H1 (cell line): ENCODE measurements around the gene ABLIM1. TPM values are rescaled to one million over a fixed set of nuclear protein-coding genes. Genes with fewer than 3 reads are reported as not detected.

ENCODE experiments used
- CREB1 ChIP-seq: IDR thresholded peaks from 2 replicates; pipeline ENCODE4 v1.6.1; 2012; ENCODE audit warnings: inconsistent platforms
- EGR1 ChIP-seq: IDR thresholded peaks from 2 replicates; pipeline ENCODE4 v1.6.1; 2011; ENCODE audit warnings: low read depth, low read length, borderline replicate concordance
- EZH2 ChIP-seq: fragments of 200-600 bp; sonication (generic); IDR thresholded peaks from 2 replicates; pipeline ENCODE4 v1.7.1; 2012; ENCODE audit warnings: low read depth, mild to moderate bottlenecking, moderate library complexity, low read length, inconsistent platforms; ENCODE audit not compliant: severe bottlenecking
- GTF2F1 ChIP-seq: IDR thresholded peaks from 2 replicates; pipeline ENCODE4 v1.6.1; 2012; ENCODE audit warnings: low read depth, low read length, improper control_type of control experiment, borderline replicate concordance
- PHF8 ChIP-seq: fragments of 200-600 bp; sonication (generic); conservative IDR thresholded peaks from 2 replicates; pipeline ENCODE4 v1.7.1; 2012; ENCODE audit warnings: low read depth, mild to moderate bottlenecking, inconsistent platforms, low read length, moderate library complexity
- SP1 ChIP-seq: IDR thresholded peaks from 2 replicates; pipeline ENCODE4 v1.6.1; 2011; ENCODE audit warnings: low read depth, low read length
- SRF ChIP-seq: IDR thresholded peaks from 2 replicates; pipeline ENCODE4 v1.6.1; 2011; ENCODE audit warnings: mild to moderate bottlenecking, low read depth, low read length, moderate library complexity
- TBP ChIP-seq: IDR thresholded peaks from 2 replicates; pipeline ENCODE4 v1.6.1; 2011; ENCODE audit warnings: low read depth, low read length, improper control_type of control experiment
- ZNF274 ChIP-seq: IDR thresholded peaks from 2 replicates; pipeline ENCODE4 v1.7.0; 2012; ENCODE audit warnings: low read length, borderline replicate concordance; ENCODE audit errors: extremely low read depth
- polyA plus RNA-seq, 7 experiments: library from polyadenylated mRNA; depleted of rRNA in 3 of 7; stranded (reverse) in 5 of 7; unstranded in 2 of 7; fragments of >200 nt in 5 of 7; fragments of 200-250 nt in 2 of 7; gene quantifications; 1 replicate in 5 of 7; 2 replicates in 1 of 7; 4 replicates in 1 of 7; pipeline versions ENCODE4 v1.2.1 to v1.2.3, GENCODE V29; 2011 to 2013; ENCODE audit warnings: missing spikeins in 2 of 7, mixed read lengths in 2 of 7
- total RNA-seq: library from RNA; stranded (reverse); fragmentation: NEBNext Ultra II Directional; extraction: Animal tissue kit (Norgen Biotek cat#: 25700); gene quantifications from 2 replicates; pipeline ENCODE4 v1.2.1, GENCODE V29; 2021

ABLIM1 gene
- total and polyA plus RNA-seq, 2 of the 8 experiments (the other 6 are each of a cell fraction or from before 2014, with no cell fraction given) = 51.2 to 51.7 TPM

GRCh38 chr10:114603303-114603702 is 54.8 kb downstream of the ABLIM1 start (continued):
- TF ChIP-seq GTF2F1 = no peak
- no peak for TF ChIP-seq EGR1
- TF ChIP-seq ZNF274 = no peak
- TF ChIP-seq CREB1 = no peak
- no peak for TF ChIP-seq SRF
- no peak for TF ChIP-seq PHF8
- no peak for TF ChIP-seq TBP
- no peak for TF ChIP-seq SP1
- no peak for TF ChIP-seq EZH2
